GM19397 (cell line): ENCODE data around the gene KIF23.

Experiments
- ATAC-seq: cut with Tn5 transposase; IDR thresholded peaks from one replicate; pipeline ENCODE4 v1.9.1; 2021; ENCODE audit warnings: mild to moderate bottlenecking, moderate library complexity; ENCODE audit not compliant: unreplicated experiment

KIF23 gene

GRCh38 chr15:69486481-69487110 is 72.4 kb downstream of the KIF23 start:
- no peak for ATAC-seq

GRCh38 chr15:69489073-69489571 is 75.0 kb downstream of the KIF23 start:
- no peak for ATAC-seq

- ATAC-seq = no peak
Measured at GRCh38 chr15:69490356-69491037, 76.3 kb downstream of the KIF23 start.

- no peak for ATAC-seq
Measured at GRCh38 chr15:69491038-69491505, 76.9 kb downstream of the KIF23 start.

GRCh38 chr15:69493406-69493805 is 79.3 kb downstream of the KIF23 start:
- no peak for ATAC-seq

GRCh38 chr15:69496001-69496400 is 81.9 kb downstream of the KIF23 start:
- ATAC-seq = no peak

- no peak for ATAC-seq
Measured at GRCh38 chr15:69497076-69497475, 82.9 kb downstream of the KIF23 start.

GRCh38 chr15:69497667-69498066 is 83.5 kb downstream of the KIF23 start:
- no peak for ATAC-seq
